GM19468 (cell line): ENCODE data around the gene LDLR.
"Not testable (repeated sequence)": the region's sequence is repeated elsewhere in the genome, so short reads cannot be mapped to it uniquely, and the experiment has no call there.

Experiments
- ATAC-seq: cut with Tn5 transposase; IDR thresholded peaks from one replicate; pipeline ENCODE4 v1.9.1; 2021; ENCODE audit warnings: mild to moderate bottlenecking, moderate library complexity, moderate number of reproducible peaks; ENCODE audit not compliant: unreplicated experiment; ENCODE audit errors: extremely low read depth

LDLR gene

DNA sequence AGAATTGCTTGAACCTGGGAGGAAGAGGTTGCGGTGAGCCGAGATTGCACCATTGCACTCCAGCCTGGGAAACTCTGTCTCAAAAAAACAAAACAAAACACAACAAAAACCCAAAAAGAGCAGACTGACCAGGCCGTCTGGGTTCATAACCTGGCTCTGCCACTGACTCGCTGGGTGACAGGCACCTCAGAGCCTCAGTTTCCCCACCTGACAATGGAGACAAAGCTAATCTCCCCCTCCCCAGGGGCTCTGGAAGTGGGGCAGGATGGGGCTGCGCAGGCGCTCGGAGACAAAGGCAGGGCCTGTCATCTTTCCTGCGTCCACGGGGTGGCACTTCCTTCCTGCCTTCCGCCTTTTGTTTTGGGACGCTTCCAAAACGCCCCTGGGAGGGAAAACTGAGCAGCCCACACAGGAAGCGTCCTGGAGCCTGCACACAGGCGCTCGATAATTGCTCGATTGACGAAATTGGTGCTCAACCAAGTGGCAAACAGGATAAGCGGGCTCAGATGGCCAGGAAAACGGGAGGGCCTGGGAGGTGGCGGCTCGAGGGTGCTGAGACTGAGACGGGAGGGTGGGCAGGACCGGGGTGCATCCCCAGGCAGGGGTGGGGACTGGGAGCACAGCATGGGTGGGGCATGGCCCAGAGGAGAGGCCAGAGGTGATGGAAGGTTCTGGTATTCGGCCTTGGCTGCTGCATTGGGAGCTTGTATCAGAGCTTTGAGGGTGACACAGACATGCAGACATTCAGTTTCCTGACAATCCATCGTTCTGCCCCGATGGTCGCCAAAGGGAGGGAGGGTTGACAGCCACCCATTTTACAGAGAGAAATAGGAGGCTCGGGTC, 48.5 kb downstream of the LDLR start:
- no peak for ATAC-seq

DNA sequence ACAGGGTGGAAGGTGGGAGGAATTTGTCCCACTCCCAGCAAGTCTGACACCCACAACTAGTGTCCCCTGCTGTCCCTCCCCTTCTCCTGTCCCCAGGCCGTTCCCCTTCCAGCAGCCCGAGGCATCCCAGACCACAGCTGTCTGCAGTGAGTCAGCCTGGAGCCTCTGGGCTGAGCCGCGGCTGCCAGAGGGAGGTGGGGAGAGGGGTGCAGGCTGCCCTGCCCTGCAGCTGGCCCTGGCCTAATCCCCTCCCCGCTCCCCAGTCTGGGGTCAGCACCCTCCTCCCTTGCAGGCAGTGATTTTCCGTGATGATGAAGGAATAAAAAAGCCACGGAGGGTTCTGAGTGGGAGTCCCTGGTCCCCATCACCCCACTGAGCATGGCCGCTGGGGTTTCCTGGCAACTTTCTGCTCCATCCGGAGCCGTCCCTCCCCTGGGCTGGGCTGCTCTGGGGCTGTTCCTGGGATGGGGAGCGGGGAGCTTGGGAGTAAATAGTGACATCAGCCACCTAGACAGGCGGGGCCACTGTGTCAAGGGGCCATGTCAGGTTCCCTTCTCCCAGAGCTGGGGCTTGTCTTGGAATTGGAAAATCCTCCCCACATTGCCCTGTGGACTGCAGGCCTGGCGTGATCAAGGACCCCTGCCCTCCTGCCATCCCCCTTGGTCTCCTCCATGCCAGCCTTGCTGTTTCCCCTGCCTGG, 49.5 kb downstream of the LDLR start:
- no peak for ATAC-seq

GRCh38 chr19:11140023-11140538, 50.8 kb downstream of the LDLR start:
- not testable (repeated sequence) for ATAC-seq

GRCh38 chr19:11140896-11141295, 51.6 kb downstream of the LDLR start:
- ATAC-seq: no peak

DNA sequence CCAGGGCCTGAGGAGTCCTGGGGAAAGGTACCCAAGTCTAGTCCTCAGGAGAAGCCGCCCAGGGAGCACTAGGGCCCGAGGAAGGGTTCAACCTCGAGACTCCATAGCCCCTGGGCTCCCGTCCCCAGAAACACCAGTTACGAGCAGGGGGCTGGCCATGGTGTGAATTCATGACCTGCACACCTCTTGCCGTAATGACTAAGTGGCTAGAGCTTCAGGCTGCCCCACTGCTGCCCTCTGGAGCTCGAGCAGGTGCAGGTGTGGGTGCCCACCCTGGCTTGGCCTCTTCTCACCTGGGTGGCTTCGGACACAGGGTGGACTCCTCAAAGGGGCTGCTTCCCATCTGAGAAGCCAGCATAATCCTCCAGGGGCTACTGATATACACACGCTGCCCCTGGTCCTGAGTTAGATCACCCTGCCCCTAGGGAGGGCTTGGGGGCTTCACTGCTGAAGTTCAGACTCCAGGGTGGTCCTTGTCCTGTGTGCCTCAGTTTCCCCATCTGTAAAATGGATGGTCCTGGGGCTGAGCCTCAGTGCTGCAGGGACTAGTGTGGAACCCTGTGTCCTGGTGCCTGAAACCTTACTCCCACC, 52.8 kb downstream of the LDLR start:
- no peak for ATAC-seq

GRCh38 chr19:11142528-11143171, 53.4 kb downstream of the LDLR start:
- no peak for ATAC-seq

DNA sequence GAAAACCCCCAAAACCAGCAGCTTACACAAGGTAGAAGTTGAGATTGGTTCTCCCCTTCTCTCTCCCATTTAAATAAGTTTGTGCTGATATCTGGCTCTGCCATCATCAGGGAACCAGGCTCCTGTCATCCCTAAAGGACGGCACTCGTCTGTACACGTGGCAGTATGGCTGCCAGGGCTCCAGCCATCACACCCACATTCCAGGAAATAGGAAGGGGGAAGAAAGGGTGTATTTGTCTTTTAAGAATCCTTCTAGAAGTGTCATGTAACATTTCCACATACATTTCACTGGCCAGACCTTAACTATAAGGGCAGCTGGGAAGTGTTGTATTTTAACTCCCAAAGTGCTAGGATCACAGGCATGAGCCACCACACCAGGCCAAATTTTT, 56.3 kb downstream of the LDLR start:
- no peak for ATAC-seq

DNA sequence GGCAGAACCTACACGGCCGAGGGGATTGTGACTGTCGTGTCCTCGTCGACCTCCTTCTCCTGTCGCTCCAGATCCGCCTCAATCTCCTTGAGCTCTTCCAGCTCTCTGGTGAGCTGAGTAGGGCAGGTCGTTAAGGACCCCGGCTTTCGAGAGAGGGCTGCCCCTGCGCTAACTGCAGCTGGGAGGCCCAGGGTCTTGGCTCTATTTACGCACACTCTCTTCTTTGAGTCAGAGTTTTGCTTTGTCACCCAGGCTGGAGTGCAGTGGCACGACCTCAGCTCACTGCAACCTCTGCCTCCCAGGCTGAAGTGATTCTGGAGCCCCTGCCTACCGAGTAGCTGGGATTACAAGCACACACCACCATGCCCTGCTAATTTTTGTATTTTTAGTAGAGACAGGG, 58.7 kb downstream of the LDLR start:
- ATAC-seq: no peak

DNA sequence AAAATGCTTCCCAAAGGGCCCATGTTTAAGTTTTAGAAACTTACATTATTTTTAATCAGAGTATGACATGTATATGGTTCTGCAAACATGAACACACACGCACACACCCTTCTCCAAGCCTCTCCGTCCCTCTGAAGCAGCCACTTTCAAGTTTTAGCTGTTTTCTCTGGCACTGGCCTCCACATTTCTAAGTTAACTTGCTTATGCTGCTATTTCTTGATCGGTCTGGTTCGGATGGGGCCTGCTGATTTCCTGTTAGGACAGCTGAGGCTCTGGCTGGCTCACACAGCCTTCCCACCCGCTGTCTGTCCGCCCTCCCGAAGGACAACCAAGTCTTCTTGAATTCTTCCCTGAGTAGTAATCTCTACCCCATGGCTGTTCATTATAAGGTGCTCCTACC, 61.9 kb downstream of the LDLR start:
- ATAC-seq: no peak

GRCh38 chr19:11152318-11153062, 63.2 kb downstream of the LDLR start:
- no peak for ATAC-seq

DNA sequence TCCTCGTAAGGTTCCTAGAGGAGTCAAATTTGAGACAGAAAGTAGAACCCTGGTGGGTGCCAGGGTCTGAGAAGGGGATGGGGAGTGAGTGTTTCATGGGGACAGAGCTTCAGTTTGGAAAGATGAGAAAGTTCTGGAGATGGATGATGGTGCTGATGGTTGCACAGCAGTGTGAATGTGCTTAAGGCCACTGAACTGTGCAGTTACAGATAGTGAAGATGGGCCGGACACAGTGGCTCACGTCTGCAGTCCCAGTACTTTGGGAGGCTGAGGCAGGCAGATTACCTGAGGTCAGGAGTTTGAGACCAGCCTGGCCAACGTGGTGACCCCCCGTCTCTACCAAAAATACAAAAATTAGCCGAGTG, 65.4 kb downstream of the LDLR start:
- ATAC-seq: no peak

- peak; percentile 95 for ATAC-seq
Observed at GRCh38 chr19:11155373-11156120, 66.3 kb downstream of the LDLR start, which contains the start of gene SPC24. Gene SPC24, minus strand, starts transcription at chr19:11155782. Its CDS starts 6 bp downstream, at chr19:11155776.

GRCh38 chr19:11159598-11160439, 70.6 kb downstream of the LDLR start:
- no peak for ATAC-seq

DNA sequence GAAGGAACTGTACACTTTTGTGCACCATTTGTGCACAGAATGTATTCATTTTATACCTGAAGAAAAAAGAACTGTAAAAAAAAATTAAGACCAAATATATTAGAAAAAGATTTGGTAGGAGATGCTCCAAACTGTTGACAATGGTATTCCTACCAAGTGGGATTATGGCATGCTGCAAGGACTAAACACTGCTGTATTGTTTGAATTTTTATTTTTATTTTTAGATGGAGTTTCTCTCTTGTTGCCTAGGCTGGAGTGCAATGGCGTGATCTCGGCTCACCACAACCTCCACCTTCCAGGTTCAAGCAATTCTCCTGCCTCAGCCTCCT, 71.1 kb downstream of the LDLR start:
- not testable (repeated sequence) for ATAC-seq

DNA sequence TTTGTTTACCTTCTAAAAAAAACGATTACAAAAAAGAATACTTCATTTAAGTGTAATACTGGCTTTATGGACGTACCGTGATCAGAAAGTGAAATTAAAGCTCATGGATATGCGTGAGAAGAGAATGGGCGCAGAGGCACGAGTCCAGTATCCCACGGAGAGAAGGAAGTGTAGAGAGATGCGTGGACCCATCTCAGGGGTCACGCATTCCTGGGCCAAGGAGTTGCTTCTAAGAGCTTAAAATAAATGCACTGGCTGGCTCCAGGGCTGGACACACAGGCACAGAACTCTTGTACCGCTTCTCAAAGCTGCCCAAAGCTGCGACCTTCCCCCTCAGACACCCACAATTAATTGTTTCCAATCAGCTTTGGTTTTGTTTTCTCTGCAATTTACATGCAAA, 75.0 kb downstream of the LDLR start:
- no peak for ATAC-seq

GRCh38 chr19:11164879-11165406, 75.7 kb downstream of the LDLR start:
- no peak for ATAC-seq

DNA sequence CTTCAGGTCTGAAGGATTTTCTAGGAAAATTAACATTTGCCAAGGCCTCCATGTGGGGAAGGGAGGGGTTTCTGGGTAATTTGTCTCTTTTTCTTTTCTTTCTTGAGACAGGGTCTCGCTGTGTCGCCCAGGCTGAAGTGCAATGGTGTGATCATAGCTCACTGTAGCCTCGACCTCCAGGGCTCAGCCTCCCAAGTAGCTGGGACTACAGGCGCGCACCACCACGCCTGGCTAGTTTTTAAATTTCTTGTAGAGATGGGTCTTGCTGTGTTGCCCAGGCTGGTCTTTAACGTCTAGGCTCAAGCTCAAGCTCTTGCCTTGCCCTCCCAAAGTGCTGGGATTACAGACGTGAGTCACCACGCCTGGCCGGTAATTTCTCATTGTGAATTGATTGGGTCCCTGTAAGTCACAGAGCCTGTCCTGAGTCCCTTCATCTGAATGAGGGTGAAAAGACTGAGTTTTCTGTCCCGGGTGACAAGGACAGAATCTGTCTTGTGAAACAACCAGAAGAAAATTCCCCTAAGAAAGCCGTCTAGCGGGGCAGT, 76.3 kb downstream of the LDLR start:
- ATAC-seq: no peak
